Measurements from ENCODE around the gene ZNF8.

Gene ZNF8

DNA sequence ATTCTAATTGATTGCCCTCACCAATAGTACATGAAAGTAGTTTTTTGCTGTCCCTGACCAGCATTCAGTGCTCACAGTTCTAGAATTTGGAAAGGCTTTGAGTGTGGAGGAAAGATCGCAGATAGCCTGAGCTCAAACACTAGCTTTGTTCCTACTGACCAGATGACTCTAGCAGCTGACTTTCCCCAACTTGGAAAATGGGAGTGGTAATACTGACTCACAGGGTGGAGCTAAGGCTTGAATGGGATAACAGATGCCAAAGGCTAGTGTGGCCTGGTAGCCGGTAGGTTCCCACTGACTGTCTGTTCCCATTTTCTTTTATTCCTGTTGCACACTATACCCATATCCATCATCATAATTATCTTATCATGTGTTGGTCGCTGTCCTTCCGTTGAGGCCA, 51.7 kb downstream of the ZNF8 start:
- Histone ChIP-seq H3K9me2 (ENCODE audit: low read depth, low read length) (no peaks in the 10 kb centered on the region), H3K4me3 (ENCODE audit: low read depth, low read length, poor library complexity, severe bottlenecking) (no peak overlapping the region), H3K4me2 (ENCODE audit: low read length) (no peak overlapping the region), H3K36me3 (ENCODE audit: insufficient read depth, low read length) (peaks cover 9% of the 10 kb centered on the region; the same call in 1 of the 2 replicates), H3K4me1 (ENCODE audit: insufficient read depth, low read length, severe bottlenecking) (peaks cover 29% of the 10 kb centered on the region), H3K27me3 (ENCODE audit: insufficient read depth, low read length) (no peaks in the 10 kb centered on the region), H2AFZ (ENCODE audit: low read length) (no peak overlapping the region), H3K27ac (ENCODE audit: low read depth, low read length, poor library complexity, severe bottlenecking) (no peak overlapping the region), H3K79me2 (ENCODE audit: insufficient read depth, low read length) (no peaks in the 10 kb centered on the region), H3K9ac (ENCODE audit: low read length) (no peak overlapping the region), H3F3A (ENCODE audit: insufficient read depth, low read length) (no peaks in the 10 kb centered on the region), H3K9me3 (ENCODE audit: low read length) (no peaks in the 10 kb centered on the region), H4K20me1 (ENCODE audit: insufficient read depth, low read length) (no peaks in the 10 kb centered on the region)
- TF ChIP-seq, protein P1, sequence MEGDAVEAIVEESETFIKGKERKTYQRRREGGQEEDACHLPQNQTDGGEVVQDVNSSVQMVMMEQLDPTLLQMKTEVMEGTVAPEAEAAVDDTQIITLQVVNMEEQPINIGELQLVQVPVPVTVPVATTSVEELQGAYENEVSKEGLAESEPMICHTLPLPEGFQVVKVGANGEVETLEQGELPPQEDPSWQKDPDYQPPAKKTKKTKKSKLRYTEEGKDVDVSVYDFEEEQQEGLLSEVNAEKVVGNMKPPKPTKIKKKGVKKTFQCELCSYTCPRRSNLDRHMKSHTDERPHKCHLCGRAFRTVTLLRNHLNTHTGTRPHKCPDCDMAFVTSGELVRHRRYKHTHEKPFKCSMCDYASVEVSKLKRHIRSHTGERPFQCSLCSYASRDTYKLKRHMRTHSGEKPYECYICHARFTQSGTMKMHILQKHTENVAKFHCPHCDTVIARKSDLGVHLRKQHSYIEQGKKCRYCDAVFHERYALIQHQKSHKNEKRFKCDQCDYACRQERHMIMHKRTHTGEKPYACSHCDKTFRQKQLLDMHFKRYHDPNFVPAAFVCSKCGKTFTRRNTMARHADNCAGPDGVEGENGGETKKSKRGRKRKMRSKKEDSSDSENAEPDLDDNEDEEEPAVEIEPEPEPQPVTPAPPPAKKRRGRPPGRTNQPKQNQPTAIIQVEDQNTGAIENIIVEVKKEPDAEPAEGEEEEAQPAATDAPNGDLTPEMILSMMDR (IDR thresholded peaks at IDR 0.05; ENCODE audit: low read length): no peak
- no peak for TF ChIP-seq EZH2 (IDR thresholded peaks at IDR 0.05; ENCODE audit: borderline replicate concordance, low read length)

DNA sequence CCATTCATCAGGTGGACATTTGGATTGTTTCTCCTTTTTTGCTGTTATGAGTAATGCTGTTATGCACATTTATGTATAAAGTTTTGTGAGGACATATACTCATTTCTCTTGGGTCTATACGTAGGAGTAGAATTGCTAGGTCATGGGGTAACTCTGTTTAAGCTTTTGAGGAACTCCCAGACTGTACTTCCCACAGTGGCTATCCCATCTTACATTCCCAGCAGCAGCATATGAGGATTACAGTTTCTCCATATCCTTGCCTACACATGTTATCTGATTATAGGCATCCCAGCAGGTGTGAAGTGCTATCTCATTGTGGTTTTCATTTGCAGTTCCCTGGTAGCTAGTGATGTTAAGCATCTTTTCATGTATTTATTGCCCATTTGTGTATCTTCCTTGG, 53.9 kb downstream of the ZNF8 start:
- Histone ChIP-seq H3K36me3 (ENCODE audit: insufficient read depth, low read length) (peaks cover 21% of the 10 kb centered on the region; the same call in 1 of the 2 replicates), H3K79me2 (ENCODE audit: insufficient read depth, low read length) (no peaks in the 10 kb centered on the region), H4K20me1 (ENCODE audit: insufficient read depth, low read length) (no peaks in the 10 kb centered on the region), H3K9ac (ENCODE audit: low read length) (no peak overlapping the region), H3F3A (ENCODE audit: insufficient read depth, low read length) (no peaks in the 10 kb centered on the region), H2AFZ (ENCODE audit: low read length) (no peak overlapping the region), H3K4me3 (ENCODE audit: low read depth, low read length, poor library complexity, severe bottlenecking) (no peak overlapping the region), H3K27me3 (ENCODE audit: insufficient read depth, low read length) (no peaks in the 10 kb centered on the region), H3K9me3 (ENCODE audit: low read length) (no peaks in the 10 kb centered on the region), H3K27ac (ENCODE audit: low read depth, low read length, poor library complexity, severe bottlenecking) (no peak overlapping the region), H3K9me2 (ENCODE audit: low read depth, low read length) (no peaks in the 10 kb centered on the region), H3K4me1 (ENCODE audit: insufficient read depth, low read length, severe bottlenecking) (peaks cover 17% of the 10 kb centered on the region), H3K4me2 (ENCODE audit: low read length) (no peak overlapping the region)
- no peak for TF ChIP-seq EZH2 (IDR thresholded peaks at IDR 0.05; ENCODE audit: borderline replicate concordance, low read length)
- TF ChIP-seq, protein P1 (IDR thresholded peaks at IDR 0.05; ENCODE audit: low read length): no peak

DNA sequence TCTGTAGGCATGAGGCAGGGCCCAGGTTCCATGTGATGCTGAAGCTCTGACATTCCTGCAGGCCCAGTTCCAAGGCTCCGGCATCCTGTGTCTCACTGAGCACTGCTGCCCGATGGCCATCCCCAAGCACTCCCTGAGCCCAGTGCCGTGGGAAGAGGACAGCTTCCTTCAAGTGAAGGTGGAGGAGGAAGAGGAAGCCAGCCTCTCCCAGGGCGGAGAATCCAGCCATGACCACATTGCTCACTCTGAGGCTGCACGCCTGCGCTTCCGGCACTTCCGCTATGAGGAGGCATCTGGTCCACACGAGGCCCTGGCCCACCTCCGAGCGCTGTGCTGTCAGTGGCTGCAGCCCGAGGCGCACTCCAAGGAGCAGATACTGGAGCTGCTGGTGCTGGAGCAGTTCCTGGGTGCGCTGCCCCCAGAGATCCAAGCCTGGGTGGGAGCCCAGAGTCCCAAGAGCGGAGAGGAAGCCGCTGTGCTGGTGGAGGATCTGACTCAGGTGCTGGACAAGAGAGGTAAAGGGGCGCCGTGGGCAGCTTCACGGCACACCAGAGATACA, 56.0 kb downstream of the ZNF8 start:
- H3K4me1 ChIP-seq (ENCODE audit: insufficient read depth, low read length, severe bottlenecking): no peaks in the 10 kb centered on the region
- H3K9me3 ChIP-seq (ENCODE audit: low read length): no peaks in the 10 kb centered on the region; the same call in 1 of the 2 replicates
- TF ChIP-seq, protein P1 (IDR thresholded peaks at IDR 0.05; ENCODE audit: low read length): no peak
- TF ChIP-seq EZH2 (IDR thresholded peaks at IDR 0.05; ENCODE audit: borderline replicate concordance, low read length): no peak
- H3K27me3 ChIP-seq (ENCODE audit: insufficient read depth, low read length): no peaks in the 10 kb centered on the region
- H3K9me2 ChIP-seq (ENCODE audit: low read depth, low read length): no peaks in the 10 kb centered on the region
- H2AFZ ChIP-seq (ENCODE audit: low read length): no peak overlapping the region
- H3K79me2 ChIP-seq (ENCODE audit: insufficient read depth, low read length): no peaks in the 10 kb centered on the region
- H3F3A ChIP-seq (ENCODE audit: insufficient read depth, low read length): no peaks in the 10 kb centered on the region
- no peak overlapping the region for H3K9ac ChIP-seq (ENCODE audit: low read length)
- H3K4me3 ChIP-seq (ENCODE audit: low read depth, low read length, poor library complexity, severe bottlenecking): no peak overlapping the region
- H3K36me3 ChIP-seq (ENCODE audit: insufficient read depth, low read length): peaks cover 42% of the 10 kb centered on the region
- no peak overlapping the region for H3K27ac ChIP-seq (ENCODE audit: low read depth, low read length, poor library complexity, severe bottlenecking)
- no peak overlapping the region for H3K4me2 ChIP-seq (ENCODE audit: low read length)
- H4K20me1 ChIP-seq (ENCODE audit: insufficient read depth, low read length): no peaks in the 10 kb centered on the region

All from OCI-LY1 (cell line).